ENCODE measurements around the gene ABCA2.

ABCA2 gene

DNA sequence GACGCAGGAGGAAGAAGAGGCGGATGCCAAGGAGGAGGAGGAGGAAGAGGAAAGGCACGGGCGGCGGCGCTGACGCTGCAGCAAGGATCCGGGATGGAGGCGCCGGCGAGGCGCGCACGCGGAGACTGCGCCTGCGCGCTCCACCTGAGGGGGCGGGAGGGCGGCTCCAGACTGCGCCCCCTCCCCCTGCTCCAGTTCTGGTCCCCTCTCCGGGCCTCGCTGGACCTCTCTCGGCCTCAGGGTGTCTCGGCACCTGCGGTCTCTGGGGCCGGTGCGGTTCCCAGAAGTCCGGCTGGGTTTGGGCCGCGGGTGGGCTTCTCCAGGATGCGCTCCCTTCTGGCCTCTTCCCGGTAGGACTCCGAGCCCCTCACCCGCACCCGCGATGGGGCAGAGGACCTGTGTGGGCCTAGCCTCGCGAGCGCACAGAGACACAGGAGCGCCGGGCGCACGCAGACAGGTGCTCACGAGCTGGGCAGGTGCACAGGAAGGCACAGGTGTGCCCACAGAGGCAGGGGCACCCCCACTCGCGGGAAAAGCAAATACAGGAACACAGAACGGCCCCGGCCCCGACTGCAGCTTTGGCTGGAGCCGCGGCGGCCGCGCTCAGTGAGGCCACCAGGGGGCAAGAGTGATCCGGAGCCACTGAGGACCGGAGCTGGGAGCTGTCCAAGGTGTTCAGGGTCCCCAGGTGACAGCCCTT, 18.2 kb upstream of the ABCA2 start, which contains the start of gene NPDC1:
TSS of gene NPDC1 (minus strand) at position 90 of the 700 bp plus-strand sequence. CDS start 188 bp downstream, outside the sequence.
- peak; percentile 93 for DNase-seq (ENCODE audit: extremely low spot score)
- ChIA-PET POLR2A (interaction anchor here (0.6 to 1.2 kb wide), 3 partner anchors 22 to 194 kb away, joined by 5 to 7 read pairs (median 5); no protein-coding TSS in a partner anchor), CTCF (interaction anchor here (0.6 to 6.1 kb wide), 40 partner anchors 10 to 279 kb away, joined by 3 to 115 read pairs (median 4); partner anchors contain the start of genes AJM1, CLIC3, FUT7 and MAN1B1)
- peak; percentile 94 for TF ChIP-seq CTCF (IDR thresholded peaks at IDR 0.05; ENCODE audit: control extremely low read depth, extremely low read depth, low read depth, missing control alignments)

DNA sequence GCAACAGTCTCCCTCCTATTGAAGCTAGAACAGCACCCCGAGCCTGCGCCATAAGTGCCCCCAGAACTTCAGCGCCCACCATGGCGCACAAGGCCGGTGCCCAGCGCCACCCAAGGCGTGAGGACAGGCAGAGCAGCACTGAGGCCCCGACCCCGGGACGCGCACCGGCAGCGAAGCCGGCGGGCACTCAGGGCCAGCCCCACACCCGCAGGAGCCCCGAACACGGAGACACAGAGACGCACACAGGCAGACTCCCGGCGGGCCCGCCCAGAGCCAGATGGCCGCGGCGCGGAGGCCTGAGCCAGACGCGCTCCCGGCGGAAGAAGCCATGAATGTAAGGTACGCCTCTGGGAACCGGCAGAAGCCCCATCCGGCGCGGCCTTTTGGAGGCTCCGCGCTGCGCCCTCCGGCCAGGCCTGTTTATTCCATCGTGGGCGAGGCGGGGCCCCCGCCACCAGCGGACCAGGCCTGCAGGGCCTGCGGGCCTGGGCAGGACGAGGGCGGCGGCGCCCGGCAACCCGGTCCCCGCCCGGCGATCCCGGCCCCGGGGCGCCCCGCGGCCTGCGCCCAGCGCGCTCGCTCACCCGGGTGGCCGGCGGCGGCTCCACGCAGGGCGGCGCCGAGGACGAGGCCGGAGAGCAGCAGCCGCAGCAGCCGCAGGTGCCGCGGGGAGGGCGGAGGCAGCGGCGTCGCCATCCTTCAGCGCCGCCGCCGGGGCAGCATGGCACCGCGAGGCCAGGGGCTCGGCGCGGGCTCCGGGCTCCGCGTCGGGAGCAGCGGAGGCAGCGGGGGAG, 17.5 kb upstream of the ABCA2 start:
- POLR2A ChIA-PET, result no interaction called here

DNA sequence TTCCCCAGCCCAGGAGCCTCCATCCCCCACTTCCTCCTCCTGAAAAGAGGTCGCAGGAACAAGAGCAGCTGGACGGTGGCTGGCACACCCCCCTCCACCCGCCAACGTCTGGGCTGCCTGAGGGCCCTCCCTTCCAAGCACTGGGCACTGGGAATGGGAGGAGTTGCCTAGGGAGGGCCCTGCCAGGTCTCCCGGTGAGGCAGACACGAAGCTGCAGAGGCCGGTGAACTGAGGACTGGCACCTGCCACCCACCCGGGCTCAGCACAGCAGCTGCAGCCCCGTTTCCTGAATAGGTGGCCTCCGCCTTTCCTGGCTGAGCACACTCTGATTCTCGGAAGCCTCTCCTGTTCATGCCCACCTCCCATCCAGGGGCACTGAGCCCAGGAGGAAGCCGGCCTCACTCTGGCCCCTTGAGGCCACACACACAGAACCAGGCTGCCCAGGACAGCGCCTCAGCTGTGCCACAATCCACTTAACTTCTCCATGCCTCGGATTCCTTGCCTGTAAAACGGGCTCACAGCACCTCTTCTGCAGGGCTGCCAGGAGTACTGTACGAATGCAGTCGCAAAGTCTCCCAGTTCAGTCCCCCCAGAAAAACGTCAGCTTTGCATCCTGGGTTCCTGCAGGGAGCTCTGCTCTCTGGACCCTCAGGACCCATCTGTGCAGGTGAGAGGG, 16.6 kb upstream of the ABCA2 start:
- CTCF ChIA-PET, result interaction anchor here (1.0 to 2.5 kb wide), 9 partner anchors 8 to 254 kb away, joined by 3 to 18 read pairs (median 4); partner anchors contain the start of gene TMEM141
- DNase-seq (ENCODE audit: extremely low spot score), result no peak
- POLR2A ChIA-PET, result no interaction called here
- no peak for TF ChIP-seq CTCF (IDR thresholded peaks at IDR 0.05; ENCODE audit: control extremely low read depth, extremely low read depth, low read depth, missing control alignments)

More for the DNA sequence above, 17.5 kb upstream of the ABCA2 start:
- no peak for TF ChIP-seq CTCF (IDR thresholded peaks at IDR 0.05; ENCODE audit: control extremely low read depth, extremely low read depth, low read depth, missing control alignments)
- CTCF ChIA-PET, result interaction anchor here (1.0 to 6.1 kb wide), 10 partner anchors 9 to 260 kb away, joined by 3 to 115 read pairs (median 7); partner anchors contain the start of genes SAPCD2 and TMEM141
- no peak for DNase-seq (ENCODE audit: extremely low spot score)

GRCh38 chr9:137044037-137044436, 16.0 kb upstream of the ABCA2 start:
- no peak for DNase-seq (ENCODE audit: extremely low spot score)
- ChIA-PET POLR2A (no interaction called here), CTCF (interaction anchor here (1.2 to 2.5 kb wide), 6 partner anchors 8 to 253 kb away, joined by 3 to 18 read pairs (median 6); partner anchors contain the start of gene TMEM141)
- no peak for TF ChIP-seq CTCF (IDR thresholded peaks at IDR 0.05; ENCODE audit: control extremely low read depth, extremely low read depth, low read depth, missing control alignments)

DNA sequence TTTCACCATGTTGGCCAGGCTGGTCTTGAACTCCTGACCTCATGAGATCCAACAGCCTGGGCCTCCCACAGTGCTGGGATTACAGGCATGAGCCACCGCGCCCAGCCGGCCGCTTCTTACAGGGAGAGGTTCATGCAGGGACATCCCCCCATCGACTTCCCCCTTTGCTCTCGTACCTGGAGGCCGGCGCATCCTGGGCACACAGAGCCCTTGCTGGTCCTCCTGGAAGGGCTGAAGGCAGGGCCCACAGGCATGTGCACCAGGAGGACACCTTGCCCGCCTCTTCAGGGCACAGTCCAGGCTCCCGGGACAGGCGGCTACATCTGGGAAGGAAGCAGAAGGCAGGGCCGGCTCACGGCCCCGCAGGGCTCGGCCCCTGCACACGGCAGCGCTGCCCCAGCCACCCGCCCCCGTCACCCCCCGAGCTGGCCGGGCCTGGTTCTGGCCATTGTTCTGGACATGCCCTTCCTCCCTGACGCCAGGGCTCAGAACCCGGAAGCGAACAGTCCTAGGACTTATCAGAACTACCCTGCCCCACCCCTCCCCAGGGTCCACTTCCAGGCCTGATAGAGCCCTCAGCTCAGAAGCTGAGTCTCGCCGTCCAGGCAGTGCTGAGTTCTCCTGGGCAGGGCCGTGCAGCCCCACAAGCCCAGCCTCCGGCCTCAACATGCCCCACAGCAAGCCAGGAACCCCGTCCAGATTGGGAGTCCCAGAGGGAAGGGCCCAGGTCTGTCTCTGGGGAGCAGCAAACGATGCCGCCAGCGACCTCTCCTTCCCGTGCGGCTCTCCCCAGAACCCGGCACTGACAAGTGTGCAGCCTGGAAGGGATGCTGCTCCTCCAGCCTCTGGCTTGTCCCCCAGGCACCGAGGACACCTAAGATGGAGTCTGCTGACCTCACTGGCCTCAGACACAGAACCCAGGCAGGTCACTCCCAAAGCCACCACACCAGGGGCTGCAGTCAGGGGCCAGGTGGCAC, 15.0 kb upstream of the ABCA2 start:
- TF ChIP-seq CTCF (IDR thresholded peaks at IDR 0.05; ENCODE audit: control extremely low read depth, extremely low read depth, low read depth, missing control alignments), result no peak
- DNase-seq (ENCODE audit: extremely low spot score), result no peak
- ChIA-PET CTCF (interaction anchor here (1.2 to 2.5 kb wide), 4 partner anchors 7 to 21 kb away, joined by 3 to 18 read pairs (median 6); no protein-coding TSS in a partner anchor), POLR2A (no interaction called here)
